Stimulated activated CD4-positive, alpha-beta T cell treated with anti-CD3 and anti-CD28 coated beads, Interleukin-2, amount 100 ng/mL, for 4 hours (primary cell): ENCODE data around the gene BCL11B.

Experiments used
- DNase-seq: peaks from one replicate; pipeline ENCODE4 v3.0.0-alpha.2; 2020; ENCODE audit warnings: low read depth

The BCL11B gene

GRCh38 chr14:99119554-99120525 is 152.2 kb downstream of the BCL11B start:
- no peak for DNase-seq
